NCI-H2227 (cell line): ENCODE data around the gene F9.
"Not testable (repeated sequence)": the region's sequence is repeated elsewhere in the genome, so short reads cannot be mapped to it uniquely, and the experiment has no call there.

Experiments
- DNase-seq: peaks from one replicate; lab custom pipeline; 2025; ENCODE audit not compliant: unreplicated experiment; lab: John Stamatoyannopoulos, UW

F9 gene

GRCh38 chrX:139530550-139530949, at the start of gene F9:
TSS of gene F9 (plus strand) at chrX:139530739. CDS start at chrX:139530765, 26 bp downstream.
- no peak for DNase-seq

GRCh38 chrX:139483699-139484098, 46.8 kb upstream of the F9 start:
- DNase-seq, result no peak

GRCh38 chrX:139484591-139484990, 45.9 kb upstream of the F9 start:
- no peak for DNase-seq

- no peak for DNase-seq
Observed at GRCh38 chrX:139495324-139495723, 35.2 kb upstream of the F9 start.

GRCh38 chrX:139506333-139506732, 24.2 kb upstream of the F9 start:
- no peak for DNase-seq

- DNase-seq, result no peak
Observed at GRCh38 chrX:139508099-139508498, 22.4 kb upstream of the F9 start.

- DNase-seq, result no peak
Observed at GRCh38 chrX:139518475-139518874, 12.1 kb upstream of the F9 start.

- not testable (repeated sequence) for DNase-seq
Observed at GRCh38 chrX:139528829-139529228, 1.7 kb upstream of the F9 start.

GRCh38 chrX:139532834-139533233, 2.3 kb downstream of the F9 start:
- DNase-seq, result no peak

GRCh38 chrX:139533444-139533843, 2.9 kb downstream of the F9 start:
- no peak for DNase-seq

- no peak for DNase-seq
Observed at GRCh38 chrX:139538907-139539790, 8.6 kb downstream of the F9 start.

GRCh38 chrX:139542652-139543051, 12.1 kb downstream of the F9 start:
- DNase-seq, result no peak

- DNase-seq, result no peak
Observed at GRCh38 chrX:139543920-139544319, 13.4 kb downstream of the F9 start.

- no peak for DNase-seq
Observed at GRCh38 chrX:139544591-139544990, 14.1 kb downstream of the F9 start.

- no peak for DNase-seq
Observed at GRCh38 chrX:139554376-139554775, 23.8 kb downstream of the F9 start.

GRCh38 chrX:139554991-139555675, 24.6 kb downstream of the F9 start:
- DNase-seq, result no peak

- no peak for DNase-seq
Observed at GRCh38 chrX:139559383-139560042, 29.0 kb downstream of the F9 start.

GRCh38 chrX:139560221-139560620, 29.7 kb downstream of the F9 start:
- DNase-seq, result no peak

- DNase-seq, result no peak
Observed at GRCh38 chrX:139563251-139563650, 32.7 kb downstream of the F9 start.

GRCh38 chrX:139566981-139567380, 36.4 kb downstream of the F9 start:
- no peak for DNase-seq

- DNase-seq, result no peak
Observed at GRCh38 chrX:139581068-139581467, 50.5 kb downstream of the F9 start.

- DNase-seq, result no peak
Observed at GRCh38 chrX:139585613-139586012, 55.1 kb downstream of the F9 start.
